Stimulated activated naive CD8-positive, alpha-beta T cell treated with anti-CD3 and anti-CD28 coated beads, Interleukin-15, Interleukin-2, amounts not matched to agents 100 U/mL and 50 U/mL, for 24 hours (primary cell): ENCODE data around the gene COA5.

ENCODE experiments used
- ATAC-seq: fragments of 150-1000 bp; cut with Tn5 transposase; one replicate; pipeline ENCODE4 v1.10.0; 2021
- DNase-seq: peaks from one replicate; pipeline ENCODE4 v3.0.0; 2021

Gene COA5

GRCh38 chr2:98608116-98608961, at the start of gene COA5, which contains the start of gene UNC50:
Gene COA5, minus strand, starts transcription at chr2:98608512. Its CDS starts 107 bp downstream, at chr2:98608405.
Gene UNC50, plus strand, starts transcription at chr2:98608589. Its CDS starts 1,171 bp downstream, at chr2:98609760.
- DNase-seq, result peak; percentile 95
- peak; percentile 93 for ATAC-seq

DNA sequence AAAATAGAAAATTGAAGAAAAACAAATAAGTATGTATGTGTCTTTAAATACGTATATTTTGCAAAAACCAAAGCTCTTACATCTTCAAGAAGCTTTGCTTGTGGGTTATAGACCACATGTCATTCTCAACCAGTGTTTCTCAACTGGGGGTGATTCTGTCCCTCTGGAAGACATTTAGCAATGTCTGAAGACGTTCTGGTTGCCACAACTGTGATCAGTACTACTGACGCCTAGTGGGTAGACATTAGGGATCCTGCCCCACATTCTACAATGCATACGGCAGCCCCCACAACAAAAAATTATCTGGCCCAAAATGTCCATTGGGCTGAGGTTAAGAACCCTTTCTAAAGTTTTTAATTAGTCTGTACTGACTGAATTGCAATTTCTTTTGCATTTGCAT, 48.5 kb upstream of the COA5 start:
- no peak for DNase-seq
- peak; percentile 55 for ATAC-seq

DNA sequence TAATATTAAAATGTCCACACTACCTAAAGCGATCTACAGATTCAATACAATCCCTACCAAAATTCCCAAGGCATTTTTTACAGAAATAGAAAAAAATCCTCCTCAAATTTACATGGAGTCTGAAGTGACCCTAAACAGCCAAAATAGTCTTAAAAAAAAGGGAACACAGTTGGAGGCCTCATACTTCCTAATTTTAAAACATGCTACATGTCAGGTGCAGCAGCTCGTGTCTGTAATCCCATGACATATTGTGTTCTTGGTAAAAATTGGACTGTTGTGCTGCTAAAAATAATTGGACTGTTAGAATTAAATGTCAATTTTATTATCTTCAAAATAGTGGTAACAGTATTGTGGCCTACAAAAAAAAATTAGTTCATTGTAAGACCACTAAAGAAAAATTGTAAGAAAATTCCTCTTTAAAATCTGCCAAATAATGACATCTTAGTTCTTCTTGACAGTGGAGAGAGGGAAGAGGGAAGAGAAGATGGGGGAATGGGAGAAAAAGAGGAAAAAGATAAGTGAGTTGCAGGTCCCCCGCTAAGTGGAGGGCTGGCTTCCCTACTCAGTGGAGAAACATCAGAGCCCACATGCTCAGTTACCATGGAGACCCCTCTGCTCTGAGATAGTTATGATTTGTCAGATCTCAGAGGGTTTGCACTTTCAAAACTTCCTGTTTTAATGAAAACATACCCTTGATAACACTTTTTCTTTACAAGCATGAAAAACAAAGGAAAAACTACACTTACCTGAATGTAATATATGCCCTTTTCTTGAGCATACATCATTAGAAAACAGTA, 46.6 kb upstream of the COA5 start:
- ATAC-seq, result peak; percentile 75
- peak; percentile 42 for DNase-seq

GRCh38 chr2:98650998-98651397, 42.7 kb upstream of the COA5 start:
- DNase-seq (no peak), ATAC-seq (no peak)

DNA sequence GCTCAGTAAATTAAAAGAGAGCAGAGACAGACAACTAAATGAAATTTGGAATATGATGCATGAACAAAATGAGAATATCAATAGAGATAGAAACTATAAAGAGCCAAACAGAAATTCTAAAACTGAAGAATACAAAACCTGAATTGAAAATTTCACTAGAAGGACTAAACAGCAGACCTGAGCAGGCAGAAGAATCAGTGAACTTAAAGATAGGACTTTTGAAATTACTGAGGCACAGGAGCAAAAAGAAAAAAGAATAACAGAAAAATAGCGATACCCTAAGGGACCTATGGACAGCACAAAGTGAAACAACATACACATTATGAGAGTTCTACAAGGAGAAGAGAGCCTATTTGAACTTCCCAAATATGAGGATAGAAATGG, 41.7 kb upstream of the COA5 start:
- no peak for ATAC-seq
- DNase-seq, result no peak

DNA sequence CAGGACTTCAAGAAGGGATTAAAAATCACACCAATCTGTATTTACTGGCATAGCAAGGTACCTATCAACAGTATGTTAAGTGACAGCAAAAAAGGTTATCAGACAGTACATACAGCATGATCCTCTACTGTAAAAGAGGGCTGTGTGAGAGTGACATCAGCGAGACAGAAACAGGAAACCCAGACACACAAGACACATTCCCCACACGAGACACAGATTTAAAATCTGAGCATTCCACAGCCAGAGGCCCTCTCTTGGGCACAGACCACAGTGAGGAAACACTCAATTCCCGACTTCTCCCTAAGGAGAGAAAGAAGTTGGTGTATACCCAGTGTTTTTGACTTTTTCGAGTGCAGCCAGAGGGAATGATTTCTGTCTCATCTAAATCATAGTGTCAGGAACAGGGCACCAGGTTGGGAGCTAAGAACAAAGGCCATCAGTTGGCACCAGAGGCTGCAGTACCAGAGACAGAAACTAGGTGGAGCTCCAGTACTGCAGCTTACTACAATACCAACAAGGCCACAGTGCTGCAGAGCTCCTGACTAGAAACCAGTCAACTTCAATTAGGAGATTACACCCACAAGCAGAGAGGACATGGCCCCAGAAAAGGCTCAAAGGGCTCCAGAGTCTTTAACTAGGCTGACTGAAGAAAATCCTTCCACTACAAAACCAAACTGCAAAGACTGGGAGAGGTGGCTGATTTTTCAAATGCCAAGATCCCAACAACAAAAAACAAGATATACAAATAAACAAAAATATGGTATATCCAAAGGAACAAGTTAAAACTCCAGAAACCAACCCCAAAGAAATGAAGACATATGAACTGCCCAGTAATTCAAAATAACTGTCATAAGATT, 41.1 kb upstream of the COA5 start:
- DNase-seq (peak; percentile 81), ATAC-seq (peak; percentile 94)

GRCh38 chr2:98648451-98648850, 40.1 kb upstream of the COA5 start:
- no peak for DNase-seq
- ATAC-seq, result no peak

- no peak for DNase-seq
- no peak for ATAC-seq
Observed at GRCh38 chr2:98647636-98648035, 39.3 kb upstream of the COA5 start.

- DNase-seq (no peak), ATAC-seq (no peak)
Observed at GRCh38 chr2:98643496-98644100, 35.3 kb upstream of the COA5 start.

DNA sequence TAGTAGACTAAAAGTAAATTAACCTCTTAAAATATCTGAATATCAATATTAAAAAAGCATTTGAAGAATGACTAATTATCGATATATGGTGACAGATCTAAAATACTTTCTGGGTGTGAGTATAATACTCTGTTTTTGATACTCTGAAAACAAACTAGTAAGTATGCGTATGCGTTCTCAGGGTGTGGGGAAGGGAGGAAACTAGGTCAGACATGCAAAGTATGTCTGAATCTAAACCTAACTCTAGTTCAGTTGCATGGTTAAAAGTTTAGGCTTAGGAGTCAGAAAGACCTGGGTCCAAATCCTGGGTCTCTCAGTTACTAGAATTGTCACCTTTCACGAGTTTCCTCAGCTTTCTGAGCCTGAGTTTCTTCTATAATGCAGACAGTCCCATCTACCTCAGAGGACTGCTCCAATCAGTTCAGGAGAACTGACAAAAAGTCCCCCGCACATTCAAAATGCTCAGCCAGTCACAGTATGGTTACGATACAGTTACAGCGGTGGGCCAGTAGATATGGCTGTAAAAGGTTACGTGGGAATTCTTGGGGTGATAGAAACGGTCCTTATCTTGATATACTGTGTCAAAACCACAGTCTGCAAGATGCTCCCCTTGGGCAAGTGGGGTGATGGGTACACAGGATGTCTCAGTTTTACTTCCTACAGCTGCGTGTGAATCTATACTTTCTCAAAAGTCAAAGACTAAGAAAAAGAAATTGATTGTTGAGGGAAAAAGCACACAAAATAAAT, 29.3 kb upstream of the COA5 start:
- ATAC-seq (peak; percentile 86), DNase-seq (peak; percentile 46)

GRCh38 chr2:98634406-98635092, 26.2 kb upstream of the COA5 start:
- ATAC-seq, result peak; percentile 69
- peak; percentile 64 for DNase-seq

DNA sequence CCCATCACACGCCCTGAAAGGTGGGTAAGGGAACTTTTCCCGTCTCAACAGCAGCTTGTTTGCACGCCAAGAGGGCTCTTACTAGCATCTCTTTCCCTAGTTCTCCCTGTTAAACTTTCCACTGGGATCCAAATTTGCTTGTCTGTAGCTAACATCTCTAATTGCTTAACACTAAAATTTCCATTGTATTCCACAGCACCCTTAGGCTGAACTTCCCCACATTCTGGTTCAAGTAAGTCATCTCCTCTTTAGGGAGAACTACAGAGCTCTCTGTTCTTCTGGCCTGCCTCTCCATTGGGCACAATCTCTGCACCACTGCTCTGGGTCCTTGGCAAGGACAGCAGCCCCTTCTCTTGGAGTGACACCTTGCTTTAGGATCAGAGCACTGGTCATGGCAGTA, 24.0 kb upstream of the COA5 start:
- no peak for ATAC-seq
- DNase-seq, result no peak

- no peak for DNase-seq
- ATAC-seq, result peak; percentile 65
Observed at GRCh38 chr2:98623657-98624056, 15.3 kb upstream of the COA5 start.

- ATAC-seq, result no peak
- DNase-seq, result no peak
Observed at GRCh38 chr2:98617149-98617548, 8.8 kb upstream of the COA5 start.

- DNase-seq (no peak), ATAC-seq (no peak)
Observed at GRCh38 chr2:98615481-98615880, 7.2 kb upstream of the COA5 start.

- no peak for DNase-seq
- ATAC-seq, result no peak
Observed at GRCh38 chr2:98614024-98614739, 5.9 kb upstream of the COA5 start.

- DNase-seq, result no peak
- no peak for ATAC-seq
Observed at GRCh38 chr2:98608962-98609604, 771 bp upstream of the COA5 start.

DNA sequence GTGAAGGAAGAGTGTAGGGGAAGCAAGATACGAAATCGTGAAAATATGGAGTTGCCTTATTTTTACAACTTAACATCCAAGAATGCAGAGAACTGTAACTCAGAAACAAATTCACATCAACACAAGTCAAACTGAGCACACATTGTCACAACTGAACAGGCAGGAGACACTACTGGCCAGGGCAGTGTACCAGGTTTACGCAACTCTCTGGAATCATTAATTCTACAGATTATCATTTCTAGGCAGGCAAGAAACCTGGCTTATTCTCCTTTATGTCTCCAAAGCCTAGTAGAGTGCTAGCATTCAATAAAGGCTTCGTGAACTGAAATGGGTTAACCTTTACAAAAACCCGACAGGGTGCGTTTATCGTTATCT, 584 bp downstream of the COA5 start:
- DNase-seq (no peak), ATAC-seq (no peak)

DNA sequence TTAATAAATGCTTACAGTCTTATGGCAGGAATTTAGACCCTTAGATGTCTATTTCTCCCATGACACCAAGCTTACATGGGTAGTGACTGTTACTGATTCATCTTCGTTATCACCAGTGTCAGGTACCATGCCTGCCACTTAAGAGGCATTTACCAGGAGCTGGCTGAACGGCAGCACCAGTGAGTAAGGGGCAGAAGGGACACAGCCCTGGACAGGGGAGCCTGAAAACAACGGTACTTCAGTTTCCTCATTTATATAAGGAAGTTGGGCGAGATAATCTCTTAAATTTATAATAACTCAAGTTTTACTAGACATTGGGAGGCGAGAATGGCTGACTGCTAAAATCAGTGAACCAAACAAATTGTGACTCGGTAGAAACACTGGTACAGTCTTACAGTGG, 1.2 kb downstream of the COA5 start:
- DNase-seq (no peak), ATAC-seq (no peak)
